Activated gamma-delta T cell (primary cell): ENCODE data around the gene OST4.

Source experiments
- DNase-seq: peaks from one replicate; lab custom pipeline; 2025; lab: John Stamatoyannopoulos, UW

OST4 gene

DNA sequence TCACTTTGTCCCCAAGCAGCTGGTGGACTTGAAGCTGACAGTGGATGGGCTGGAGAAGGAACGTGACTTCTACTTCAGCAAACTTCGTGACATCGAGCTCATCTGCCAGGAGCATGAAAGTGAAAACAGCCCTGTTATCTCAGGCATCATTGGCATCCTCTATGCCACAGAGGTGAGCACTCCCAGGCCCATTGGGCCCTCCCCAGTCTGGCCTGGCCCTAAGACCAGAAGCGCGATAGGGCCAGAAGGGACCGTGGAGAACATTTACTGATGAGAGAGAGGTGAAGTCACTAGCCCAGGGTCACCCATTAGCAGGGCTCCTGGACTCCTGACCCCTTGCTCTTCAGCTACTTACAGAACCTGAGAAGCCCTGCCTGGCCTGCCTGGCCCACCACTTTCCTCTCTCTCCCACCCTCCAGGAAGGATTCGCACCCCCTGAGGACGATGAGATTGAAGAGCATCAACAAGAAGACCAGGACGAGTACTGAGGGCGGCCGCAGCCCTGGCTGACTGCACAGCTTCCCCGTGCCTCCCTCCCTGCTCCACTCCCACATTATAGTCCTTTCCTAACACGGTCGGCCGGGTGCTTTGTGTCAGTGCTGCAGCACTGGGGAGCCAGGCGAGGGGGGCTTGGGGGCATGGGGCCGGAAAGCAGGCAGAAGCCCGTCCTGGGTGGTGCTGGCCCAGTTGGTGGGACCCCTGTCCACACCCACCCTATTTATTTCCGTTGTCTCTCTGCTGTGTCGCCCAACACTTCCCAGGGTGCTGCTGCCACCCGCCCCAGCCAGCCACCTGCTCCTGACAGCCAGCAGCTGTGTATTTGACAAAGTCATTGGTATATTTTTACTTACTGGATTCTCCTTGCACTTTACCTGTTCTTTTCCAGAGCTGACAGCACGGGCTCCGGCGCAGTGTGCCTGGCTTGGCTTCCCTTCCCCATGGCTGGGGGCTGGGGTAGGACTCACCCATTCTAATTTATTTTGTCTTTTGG, 45.3 kb downstream of the OST4 start:
- no peak for DNase-seq

DNA sequence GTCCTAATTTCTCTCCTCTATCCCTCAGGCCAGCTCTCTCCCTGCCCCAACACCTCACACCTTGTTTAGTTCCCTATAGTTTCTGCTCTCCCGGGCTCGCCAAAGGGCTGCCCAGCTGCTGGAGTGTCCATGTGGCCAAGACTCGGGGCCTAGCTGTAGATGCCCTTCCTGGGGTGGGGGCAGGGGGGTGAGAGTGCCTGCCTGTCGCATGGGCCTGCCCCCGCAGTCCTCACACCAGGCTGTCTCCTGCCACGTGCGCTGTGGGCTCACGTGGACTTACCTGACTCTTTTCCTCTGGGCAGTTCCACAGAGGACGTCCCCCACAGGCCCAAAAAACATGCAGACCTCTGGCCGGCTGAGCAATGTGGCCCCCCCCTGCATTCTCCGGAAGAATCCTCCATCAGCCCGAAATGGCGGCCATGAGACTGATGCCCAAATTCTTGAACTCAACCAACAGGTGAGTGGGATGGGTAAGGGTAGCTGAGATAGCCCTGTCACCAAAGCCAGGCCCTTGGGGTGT, 46.1 kb downstream of the OST4 start:
- no peak for DNase-seq

- DNase-seq, result no peak
These were observed 46.6 kb downstream of the OST4 start for GRCh38 chr2:27024812-27025211.

DNA sequence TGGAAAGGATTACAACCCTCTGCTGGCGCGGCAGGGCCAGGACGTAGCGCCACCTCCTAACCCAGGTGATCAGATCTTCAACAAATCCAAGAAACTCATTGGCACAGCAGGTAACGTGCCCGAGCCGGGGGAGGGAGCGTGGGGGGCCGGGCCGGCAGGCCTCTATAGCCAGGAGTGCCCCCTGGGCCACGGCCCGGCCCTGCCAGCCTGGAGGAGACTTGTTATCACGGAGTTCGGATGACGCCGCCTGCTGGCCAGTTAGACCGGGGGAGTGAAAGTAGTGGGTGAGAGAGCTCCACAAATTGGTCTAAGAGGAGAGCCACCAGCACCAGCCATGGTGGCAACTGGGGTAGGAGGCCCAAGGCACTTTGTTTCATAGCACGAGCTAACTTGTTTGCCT, 47.3 kb downstream of the OST4 start:
- no peak for DNase-seq

DNA sequence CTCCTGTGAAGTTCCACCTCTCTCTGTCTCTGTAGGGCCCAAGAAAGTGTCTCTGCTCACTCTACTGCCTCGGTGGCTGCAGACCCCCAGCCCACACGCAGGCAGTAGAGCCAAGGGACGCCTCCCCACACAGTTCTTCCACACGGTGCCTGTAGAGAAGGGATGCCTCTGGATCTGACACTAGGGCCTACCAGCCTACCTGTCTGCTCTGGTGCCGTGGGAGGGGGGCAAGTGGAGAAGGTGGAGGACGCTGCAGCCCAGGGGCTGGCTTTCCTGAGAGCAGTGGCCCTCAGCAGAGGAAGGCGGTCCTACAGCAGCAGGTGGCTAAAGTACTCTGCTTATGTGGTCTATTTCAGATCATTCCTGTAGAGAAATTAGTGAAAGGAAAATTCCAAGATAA, 47.7 kb downstream of the OST4 start:
- no peak for DNase-seq

DNA sequence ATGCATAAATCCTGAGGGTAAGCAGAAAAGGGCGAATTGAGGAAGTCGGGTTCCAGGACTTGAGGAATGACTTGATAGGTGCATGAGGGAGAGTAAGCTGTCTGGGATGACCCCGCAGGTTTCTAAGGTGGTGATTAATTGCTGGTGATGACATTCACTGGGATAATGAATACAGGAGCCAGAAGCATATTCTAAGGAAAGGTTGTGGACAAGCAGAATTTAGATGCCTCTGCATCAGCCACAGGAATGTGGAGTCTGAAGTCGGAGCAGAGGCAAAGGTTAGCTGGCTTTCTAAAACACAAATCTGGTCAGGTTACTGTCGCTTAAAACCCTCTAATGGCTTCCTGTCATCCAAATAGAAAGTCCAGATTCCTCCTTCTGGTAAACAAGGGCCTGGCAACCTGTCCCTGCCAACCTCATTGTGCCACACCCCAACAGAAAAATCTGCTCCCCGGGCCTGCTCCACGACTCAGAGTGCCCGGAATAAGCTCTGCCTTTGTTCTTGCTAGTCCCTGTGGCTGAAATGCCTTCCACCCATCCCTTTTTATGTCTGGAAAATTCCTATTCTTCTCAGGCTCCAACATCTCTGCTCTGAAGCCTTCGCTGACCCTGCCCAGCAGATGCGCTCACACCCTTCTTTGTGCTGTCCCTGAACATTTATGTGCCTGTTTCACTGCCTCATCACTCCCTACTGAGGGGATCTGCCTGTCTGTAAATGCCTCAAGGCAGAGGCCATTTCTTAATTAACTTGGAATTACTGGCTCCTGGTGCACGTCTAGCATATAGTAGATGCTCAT, 50.0 kb downstream of the OST4 start:
- DNase-seq, result no peak
